ENCODE results near the gene MEAF6.

- no peak for TF ChIP-seq POLR2A (IDR thresholded peaks at IDR 0.05)
- TF ChIP-seq, protein P1, sequence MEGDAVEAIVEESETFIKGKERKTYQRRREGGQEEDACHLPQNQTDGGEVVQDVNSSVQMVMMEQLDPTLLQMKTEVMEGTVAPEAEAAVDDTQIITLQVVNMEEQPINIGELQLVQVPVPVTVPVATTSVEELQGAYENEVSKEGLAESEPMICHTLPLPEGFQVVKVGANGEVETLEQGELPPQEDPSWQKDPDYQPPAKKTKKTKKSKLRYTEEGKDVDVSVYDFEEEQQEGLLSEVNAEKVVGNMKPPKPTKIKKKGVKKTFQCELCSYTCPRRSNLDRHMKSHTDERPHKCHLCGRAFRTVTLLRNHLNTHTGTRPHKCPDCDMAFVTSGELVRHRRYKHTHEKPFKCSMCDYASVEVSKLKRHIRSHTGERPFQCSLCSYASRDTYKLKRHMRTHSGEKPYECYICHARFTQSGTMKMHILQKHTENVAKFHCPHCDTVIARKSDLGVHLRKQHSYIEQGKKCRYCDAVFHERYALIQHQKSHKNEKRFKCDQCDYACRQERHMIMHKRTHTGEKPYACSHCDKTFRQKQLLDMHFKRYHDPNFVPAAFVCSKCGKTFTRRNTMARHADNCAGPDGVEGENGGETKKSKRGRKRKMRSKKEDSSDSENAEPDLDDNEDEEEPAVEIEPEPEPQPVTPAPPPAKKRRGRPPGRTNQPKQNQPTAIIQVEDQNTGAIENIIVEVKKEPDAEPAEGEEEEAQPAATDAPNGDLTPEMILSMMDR (IDR thresholded peaks at IDR 0.05) = no peak
These were observed 65.7 kb downstream of the MEAF6 start for GRCh38 chr1:37448691-37449417.

All from vagina (tissue), 2 donors.